Measurements from ENCODE around the gene FAM185A. TPM values are rescaled to one million over a fixed set of nuclear protein-coding genes. Genes with fewer than 3 reads are reported as not detected.

Gene FAM185A
- total and polyA plus RNA-seq, 2 of the 13 experiments (the other 11 are each of a cell fraction or from before 2014, with no cell fraction given): 5.0 to 11.6 TPM

GRCh38 chr7:102840404-102840803, 91.6 kb downstream of the FAM185A start (continued):
- no peak for TF ChIP-seq RERE (CRISPR knock-in tag; IDR thresholded peaks at IDR 0.05; ENCODE audit: low read depth)
- no peak for TF ChIP-seq GPN1 (CRISPR knock-in tag; IDR thresholded peaks at IDR 0.05; ENCODE audit: borderline replicate concordance)
- no peak for TF ChIP-seq HNRNPK (IDR thresholded peaks at IDR 0.05; ENCODE audit: low read depth, low read length, poor library complexity, severe bottlenecking)
- TF ChIP-seq SAFB2 (CRISPR knock-in tag; IDR thresholded peaks at IDR 0.05; ENCODE audit: borderline replicate concordance, low read depth): no peak
- TF ChIP-seq PRDM15 (CRISPR knock-in tag; IDR thresholded peaks at IDR 0.05): no peak
- TF ChIP-seq ZNF512 (CRISPR knock-in tag; IDR thresholded peaks at IDR 0.05): no peak
- TF ChIP-seq MEF2D (CRISPR knock-in tag; IDR thresholded peaks at IDR 0.05): no peak
- no peak for TF ChIP-seq ZBTB20 (CRISPR knock-in tag; IDR thresholded peaks at IDR 0.05; ENCODE audit: borderline replicate concordance, low read depth)

Measured in HepG2 (cell line).